ENCODE results near the gene PEX1. TPM values are rescaled to one million over a fixed set of nuclear protein-coding genes. Genes with fewer than 3 reads are reported as not detected.

Gene PEX1
- 10 to 100 TPM; 35.4 to 38.0 TPM for total RNA-seq
- 10 to 100 TPM in 1 of 2 donors, 1 to 10 TPM in 1; 9.6 to 11.0 TPM for polyA plus RNA-seq

DNA sequence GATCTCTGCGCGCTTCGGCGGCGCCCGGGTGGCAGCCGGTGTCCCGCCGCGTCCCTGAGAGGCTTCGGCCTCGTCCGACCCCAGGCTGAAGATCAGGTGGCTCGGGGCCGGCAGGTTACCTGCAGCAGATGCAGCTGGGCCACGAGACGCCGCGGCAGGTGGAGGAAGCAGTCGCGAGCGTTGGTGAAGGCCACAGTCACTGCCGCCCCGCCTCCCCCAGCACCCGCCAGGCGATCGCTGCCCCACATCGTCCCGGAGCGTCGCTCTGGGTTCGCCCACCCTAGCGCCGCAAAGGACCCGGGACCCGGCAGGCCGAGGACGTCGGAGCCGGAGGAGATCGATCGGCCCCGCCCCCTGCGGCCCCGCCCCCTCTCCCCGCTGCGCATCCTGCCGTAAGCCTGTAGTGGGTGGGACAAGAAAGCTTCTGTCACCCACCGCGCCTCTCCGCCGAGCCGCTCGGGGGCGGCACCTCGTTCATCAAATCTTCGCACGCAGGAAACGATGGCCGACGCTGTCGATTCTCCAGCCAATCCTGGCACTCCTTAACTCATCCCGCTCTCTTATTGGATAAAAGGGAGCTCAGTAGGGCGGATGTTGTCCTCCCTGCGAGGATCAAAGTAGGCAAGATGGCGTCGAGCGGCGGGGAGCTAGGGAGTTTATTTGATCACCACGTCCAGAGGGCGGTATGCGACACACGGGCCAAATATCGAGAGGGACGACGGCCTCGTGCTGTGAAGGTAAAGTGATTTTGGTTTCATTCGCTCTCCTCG lies at the start of gene PEX1, which contains the start of gene RBM48:
Gene PEX1, minus strand, starts transcription at position 333 of the 770 bp plus-strand sequence. Its CDS starts 85 bp downstream, at position 248.
Gene RBM48, plus strand, starts transcription at position 608 of the 770 bp plus-strand sequence. Its CDS starts 19 bp downstream, at position 627.
- intact Hi-C loops (cut with micrococcal nuclease), result loop anchor here (1.0 to 2.0 kb wide), 12 partner anchors 62 to 704 kb away; partner anchors contain the start of genes AKAP9, ANKIB1, CYP51A1 and FAM133B
- no peaks in the 10 kb centered on the region for H3K27me3 Mint-ChIP-seq
- CTCF ChIA-PET (ENCODE audit: partially characterized antibody), result interaction anchor here (0.5 to 2.2 kb wide), 23 partner anchors 9 to 705 kb away, joined by 3 to 18 read pairs (median 5); partner anchors contain the start of genes ANKIB1, FAM133B, GATAD1 and KRIT1

GRCh38 chr7:92576296-92576695 lies 48.0 kb upstream of the PEX1 start:
- H3K36me3 Mint-ChIP-seq, result peaks cover 42 to 68% of the 10 kb centered on the region in 2 donors
- peaks cover 3 to 14% (median 7%) of the 10 kb centered on the region in 4 donors for H3K4me1 Mint-ChIP-seq
- H3K4me1 ChIP-seq (ENCODE audit: insufficient read depth, low read length), result no peaks in the 10 kb centered on the region
- no peaks in the 10 kb centered on the region for H3K9me3 ChIP-seq (ENCODE audit: control insufficient read depth in 1 of 2, low read length in 2 of 2)
- no peak overlapping the region for H3K4me3 Mint-ChIP-seq
- H3K9me3 Mint-ChIP-seq, result no peaks in the 10 kb centered on the region
- ChIA-PET CTCF (ENCODE audit: partially characterized antibody) (interaction anchor here (1.4 kb wide), 1 partner anchor 20 kb away, joined by 3 read pairs; no protein-coding TSS in a partner anchor), POLR2A (ENCODE audit: partially characterized antibody) (no interaction called here)
- no peaks in the 10 kb centered on the region for H3K27me3 ChIP-seq (ENCODE audit: insufficient read depth, low read length)
- H3K27ac ChIP-seq (ENCODE audit: low read depth, low read length), result no peak overlapping the region
- peaks cover 48% of the 10 kb centered on the region for H3K36me3 ChIP-seq (ENCODE audit: insufficient read depth, low read length)
- H3K27ac Mint-ChIP-seq, result no peak overlapping the region
- no peaks in the 10 kb centered on the region for H3K27me3 Mint-ChIP-seq
- intact Hi-C loops (cut with micrococcal nuclease), result no loop called here
- H3K4me3 ChIP-seq (ENCODE audit: low read length in 2 of 2), result no peak overlapping the region
- DNase-seq, result no peak

More for the DNA sequence above, at the start of gene PEX1, which contains the start of gene RBM48:
- Histone ChIP-seq H3K9me3 (ENCODE audit: control insufficient read depth in 1 of 2, low read length in 2 of 2) (no peaks in the 10 kb centered on the region), H3K36me3 (ENCODE audit: insufficient read depth, low read length) (peaks cover 26% of the 10 kb centered on the region), H3K4me1 (ENCODE audit: insufficient read depth, low read length) (peaks cover 33% of the 10 kb centered on the region), H3K27me3 (ENCODE audit: insufficient read depth, low read length) (no peaks in the 10 kb centered on the region), H3K4me3 (ENCODE audit: low read length in 2 of 2) (peak within 1 kb of the TSS; percentile 92 to 97), H3K27ac (ENCODE audit: low read depth, low read length) (peak within 1 kb of the TSS; percentile 91)
- Mint-ChIP-seq H3K27ac (peak within 1 kb of the TSS; percentile 87 to 100 (median 98)), H3K4me1 (peaks cover 31 to 52% (median 38%) of the 10 kb centered on the region in 4 donors), H3K36me3 (peaks cover 22 to 41% of the 10 kb centered on the region in 2 donors), H3K9me3 (no peaks in the 10 kb centered on the region), H3K4me3 (peak within 1 kb of the TSS; percentile 93 to 99 (median 96))
- DNase-seq, result peak; percentile 93 to 98 (median 98)
- POLR2A ChIA-PET (ENCODE audit: partially characterized antibody), result interaction anchor here (0.8 to 2.3 kb wide), 27 partner anchors 9 to 705 kb away, joined by 3 to 61 read pairs (median 4); partner anchors contain the start of genes AKAP9, ANKIB1, CDK6 and FAM133B

- no peaks in the 10 kb centered on the region for H3K4me1 ChIP-seq (ENCODE audit: insufficient read depth, low read length)
- H3K4me3 ChIP-seq (ENCODE audit: low read length in 2 of 2), result no peak overlapping the region
- no peak overlapping the region for H3K27ac Mint-ChIP-seq
- H3K9me3 Mint-ChIP-seq, result no peaks in the 10 kb centered on the region
- peaks cover 27 to 65% of the 10 kb centered on the region in 2 donors for H3K36me3 Mint-ChIP-seq
- peaks cover 1 to 2% (median 2%) of the 10 kb centered on the region in 4 donors for H3K4me1 Mint-ChIP-seq
- no peaks in the 10 kb centered on the region for H3K27me3 Mint-ChIP-seq
- ChIA-PET POLR2A (ENCODE audit: partially characterized antibody) (no interaction called here), CTCF (ENCODE audit: partially characterized antibody) (no interaction called here)
- no peak overlapping the region for H3K27ac ChIP-seq (ENCODE audit: low read depth, low read length)
- no peak overlapping the region for H3K4me3 Mint-ChIP-seq
- no peaks in the 10 kb centered on the region for H3K9me3 ChIP-seq (ENCODE audit: control insufficient read depth in 1 of 2, low read length in 2 of 2)
- no peaks in the 10 kb centered on the region for H3K27me3 ChIP-seq (ENCODE audit: insufficient read depth, low read length)
- intact Hi-C loops (cut with micrococcal nuclease), result no loop called here
- no peak for DNase-seq
- peaks cover 23% of the 10 kb centered on the region for H3K36me3 ChIP-seq (ENCODE audit: insufficient read depth, low read length)
Observed at GRCh38 chr7:92569137-92569536, 40.8 kb upstream of the PEX1 start.

DNA sequence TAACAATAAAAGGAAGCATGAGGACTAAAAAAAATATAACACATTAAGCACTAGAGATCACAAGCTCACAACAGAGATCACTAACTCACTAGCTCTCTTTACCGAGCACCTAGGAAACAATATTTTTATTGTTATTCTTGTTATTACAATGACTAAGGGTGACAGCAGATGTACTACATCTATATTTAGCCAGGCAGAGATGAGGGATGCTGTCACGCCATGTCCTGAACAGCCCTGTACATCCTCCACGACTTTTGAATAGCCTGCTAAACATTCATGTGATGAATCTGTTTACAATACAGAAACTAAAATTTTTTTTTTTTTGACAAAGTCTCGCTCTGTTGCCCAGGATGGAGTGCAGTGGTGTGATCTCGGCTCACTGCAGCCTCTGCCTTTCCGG lies 39.1 kb upstream of the PEX1 start:
- Mint-ChIP-seq H3K9me3 (no peaks in the 10 kb centered on the region), H3K27me3 (no peaks in the 10 kb centered on the region), H3K27ac (no peak overlapping the region), H3K4me1 (no peaks in the 10 kb centered on the region), H3K36me3 (peaks cover 39 to 73% of the 10 kb centered on the region in 2 donors), H3K4me3 (no peak overlapping the region)
- CTCF ChIA-PET (ENCODE audit: partially characterized antibody), result interaction anchor here (1.5 to 2.9 kb wide), 2 partner anchors 23 to 39 kb away, joined by 6 to 7 read pairs; partner anchors contain the start of genes FAM133B, PEX1 and RBM48
- intact Hi-C loops (cut with micrococcal nuclease), result no loop called here
- Histone ChIP-seq H3K4me1 (ENCODE audit: insufficient read depth, low read length) (no peaks in the 10 kb centered on the region), H3K36me3 (ENCODE audit: insufficient read depth, low read length) (peaks cover 25% of the 10 kb centered on the region), H3K9me3 (ENCODE audit: control insufficient read depth in 1 of 2, low read length in 2 of 2) (no peaks in the 10 kb centered on the region), H3K4me3 (ENCODE audit: low read length in 2 of 2) (no peak overlapping the region), H3K27me3 (ENCODE audit: insufficient read depth, low read length) (no peaks in the 10 kb centered on the region), H3K27ac (ENCODE audit: low read depth, low read length) (no peak overlapping the region)
- POLR2A ChIA-PET (ENCODE audit: partially characterized antibody), result no interaction called here
- no peak for DNase-seq

- Mint-ChIP-seq H3K9me3 (no peaks in the 10 kb centered on the region), H3K27me3 (no peaks in the 10 kb centered on the region), H3K4me1 (no peaks in the 10 kb centered on the region), H3K4me3 (no peak overlapping the region), H3K27ac (peak overlapping the region in 5 of 7 donors; percentile 6 to 77 (median 48)), H3K36me3 (peaks cover 29 to 62% of the 10 kb centered on the region in 2 donors)
- intact Hi-C loops (cut with micrococcal nuclease), result no loop called here
- CTCF ChIA-PET (ENCODE audit: partially characterized antibody), result no interaction called here
- no peaks in the 10 kb centered on the region for H3K4me1 ChIP-seq (ENCODE audit: insufficient read depth, low read length)
- H3K9me3 ChIP-seq (ENCODE audit: control insufficient read depth in 1 of 2, low read length in 2 of 2), result no peaks in the 10 kb centered on the region
- H3K27ac ChIP-seq (ENCODE audit: low read depth, low read length), result no peak overlapping the region
- POLR2A ChIA-PET (ENCODE audit: partially characterized antibody), result no interaction called here
- peaks cover 19% of the 10 kb centered on the region for H3K36me3 ChIP-seq (ENCODE audit: insufficient read depth, low read length)
- no peak for DNase-seq
- H3K27me3 ChIP-seq (ENCODE audit: insufficient read depth, low read length), result no peaks in the 10 kb centered on the region
- no peak overlapping the region for H3K4me3 ChIP-seq (ENCODE audit: low read length in 2 of 2)
Observed at GRCh38 chr7:92563345-92563744, 35.0 kb upstream of the PEX1 start.

DNA sequence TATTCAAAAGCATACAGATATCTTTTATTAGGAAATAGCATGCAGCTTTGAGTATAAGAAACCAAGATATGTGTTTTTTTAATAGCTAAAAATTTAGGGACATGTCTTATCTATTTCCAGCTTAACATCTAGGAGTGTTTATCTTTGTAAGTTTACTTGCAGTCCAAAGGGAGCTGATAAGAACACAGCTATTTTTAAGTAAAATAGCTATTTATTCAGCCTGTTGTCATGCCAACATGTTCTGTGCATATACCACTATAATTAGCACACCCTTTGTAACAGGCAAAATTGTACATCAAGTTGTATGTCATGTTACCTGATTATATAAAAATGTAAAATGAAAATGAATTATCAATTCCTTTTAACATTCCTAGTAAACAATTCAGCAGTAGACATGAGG lies 32.3 kb upstream of the PEX1 start:
- Mint-ChIP-seq H3K36me3 (peaks cover 25 to 42% of the 10 kb centered on the region in 2 donors), H3K27ac (no peak overlapping the region), H3K4me3 (no peak overlapping the region), H3K4me1 (no peaks in the 10 kb centered on the region), H3K27me3 (no peaks in the 10 kb centered on the region), H3K9me3 (no peaks in the 10 kb centered on the region)
- Histone ChIP-seq H3K4me1 (ENCODE audit: insufficient read depth, low read length) (no peaks in the 10 kb centered on the region), H3K36me3 (ENCODE audit: insufficient read depth, low read length) (peaks cover 4% of the 10 kb centered on the region), H3K27me3 (ENCODE audit: insufficient read depth, low read length) (no peaks in the 10 kb centered on the region), H3K27ac (ENCODE audit: low read depth, low read length) (no peak overlapping the region), H3K9me3 (ENCODE audit: control insufficient read depth in 1 of 2, low read length in 2 of 2) (no peaks in the 10 kb centered on the region), H3K4me3 (ENCODE audit: low read length in 2 of 2) (no peak overlapping the region)
- intact Hi-C loops (cut with micrococcal nuclease), result no loop called here
- ChIA-PET POLR2A (ENCODE audit: partially characterized antibody) (no interaction called here), CTCF (ENCODE audit: partially characterized antibody) (no interaction called here)
- no peak for DNase-seq

GRCh38 chr7:92557808-92558362 lies 29.6 kb upstream of the PEX1 start:
- H3K36me3 Mint-ChIP-seq, result peaks cover 5 to 21% of the 10 kb centered on the region in 2 donors
- intact Hi-C loops (cut with micrococcal nuclease), result no loop called here
- no peaks in the 10 kb centered on the region for H3K4me1 Mint-ChIP-seq
- no peaks in the 10 kb centered on the region for H3K9me3 Mint-ChIP-seq
- Histone ChIP-seq H3K4me1 (ENCODE audit: insufficient read depth, low read length) (no peaks in the 10 kb centered on the region), H3K27me3 (ENCODE audit: insufficient read depth, low read length) (no peaks in the 10 kb centered on the region), H3K4me3 (ENCODE audit: low read length in 2 of 2) (no peak overlapping the region), H3K9me3 (ENCODE audit: control insufficient read depth in 1 of 2, low read length in 2 of 2) (no peaks in the 10 kb centered on the region), H3K36me3 (ENCODE audit: insufficient read depth, low read length) (peaks cover 4% of the 10 kb centered on the region), H3K27ac (ENCODE audit: low read depth, low read length) (no peak overlapping the region)
- peak overlapping the region in 1 of 7 donors; percentile 76 for H3K27ac Mint-ChIP-seq
- ChIA-PET CTCF (ENCODE audit: partially characterized antibody) (interaction anchor here (1.1 kb wide), 1 partner anchor 275 kb away, joined by 3 read pairs; no protein-coding TSS in a partner anchor), POLR2A (ENCODE audit: partially characterized antibody) (no interaction called here)
- DNase-seq, result no peak
- no peak overlapping the region for H3K4me3 Mint-ChIP-seq
- peaks cover 0 to under 1% of the 10 kb centered on the region in 2 donors for H3K27me3 Mint-ChIP-seq

Measured in CD4-positive, alpha-beta memory T cell (primary cell).